ENCODE measurements around the gene SPCS1.

DNA sequence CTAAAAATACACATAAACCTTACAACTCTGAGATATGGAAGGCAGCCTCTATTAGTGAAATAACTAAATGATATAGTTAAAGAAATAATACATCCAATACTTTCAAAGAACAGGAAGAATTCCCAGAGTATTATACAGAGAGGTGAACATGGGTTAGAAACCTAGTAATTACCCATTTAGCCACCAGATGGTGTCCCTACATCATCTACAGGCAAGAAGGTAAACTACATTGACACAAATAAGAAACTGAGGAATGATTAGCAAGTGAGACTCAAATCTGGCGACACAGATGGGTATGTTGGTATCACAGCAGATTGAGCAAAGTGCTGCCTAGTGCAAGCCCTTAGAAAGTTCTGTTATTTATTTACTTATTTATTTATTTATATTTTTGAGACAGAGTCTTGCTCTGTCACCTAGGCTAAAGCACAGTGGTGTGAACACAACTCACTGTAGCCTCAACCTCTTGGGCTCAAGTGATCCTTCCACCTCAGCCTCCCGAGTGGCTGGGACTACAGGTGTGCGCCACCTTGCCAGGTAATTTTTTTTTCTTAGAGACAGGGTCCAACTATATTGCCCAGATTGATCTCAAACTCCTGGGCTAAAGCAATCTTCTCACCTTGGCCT, 36.6 kb downstream of the SPCS1 start:
- TF ChIP-seq, protein P1, sequence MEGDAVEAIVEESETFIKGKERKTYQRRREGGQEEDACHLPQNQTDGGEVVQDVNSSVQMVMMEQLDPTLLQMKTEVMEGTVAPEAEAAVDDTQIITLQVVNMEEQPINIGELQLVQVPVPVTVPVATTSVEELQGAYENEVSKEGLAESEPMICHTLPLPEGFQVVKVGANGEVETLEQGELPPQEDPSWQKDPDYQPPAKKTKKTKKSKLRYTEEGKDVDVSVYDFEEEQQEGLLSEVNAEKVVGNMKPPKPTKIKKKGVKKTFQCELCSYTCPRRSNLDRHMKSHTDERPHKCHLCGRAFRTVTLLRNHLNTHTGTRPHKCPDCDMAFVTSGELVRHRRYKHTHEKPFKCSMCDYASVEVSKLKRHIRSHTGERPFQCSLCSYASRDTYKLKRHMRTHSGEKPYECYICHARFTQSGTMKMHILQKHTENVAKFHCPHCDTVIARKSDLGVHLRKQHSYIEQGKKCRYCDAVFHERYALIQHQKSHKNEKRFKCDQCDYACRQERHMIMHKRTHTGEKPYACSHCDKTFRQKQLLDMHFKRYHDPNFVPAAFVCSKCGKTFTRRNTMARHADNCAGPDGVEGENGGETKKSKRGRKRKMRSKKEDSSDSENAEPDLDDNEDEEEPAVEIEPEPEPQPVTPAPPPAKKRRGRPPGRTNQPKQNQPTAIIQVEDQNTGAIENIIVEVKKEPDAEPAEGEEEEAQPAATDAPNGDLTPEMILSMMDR (optimal IDR thresholded peaks at IDR 0.05 in 1 of 3, IDR thresholded peaks at IDR 0.05 in 1 of 3, conservative IDR thresholded peaks at IDR 0.05 in 1 of 3; ENCODE audit: extremely low read depth in 1 of 3, insufficient read depth in 2 of 3, low read length in 3 of 3) = peak in 2 of 3 experiments; percentile 42 to 52
- no peak for TF ChIP-seq EZH2 (IDR thresholded peaks at IDR 0.05; ENCODE audit: low read length)

Data from keratinocyte (primary cell).